ENCODE measurements around the gene DNTTIP2. TPM values are rescaled to one million over a fixed set of nuclear protein-coding genes. Genes with fewer than 3 reads are reported as not detected.
A peak's percentile ranks its signal among the peaks of the same experiment; 100 is the strongest.

DNTTIP2 gene
- total RNA-seq, 1 experiment from 2014 or later = 66.1 TPM

DNA sequence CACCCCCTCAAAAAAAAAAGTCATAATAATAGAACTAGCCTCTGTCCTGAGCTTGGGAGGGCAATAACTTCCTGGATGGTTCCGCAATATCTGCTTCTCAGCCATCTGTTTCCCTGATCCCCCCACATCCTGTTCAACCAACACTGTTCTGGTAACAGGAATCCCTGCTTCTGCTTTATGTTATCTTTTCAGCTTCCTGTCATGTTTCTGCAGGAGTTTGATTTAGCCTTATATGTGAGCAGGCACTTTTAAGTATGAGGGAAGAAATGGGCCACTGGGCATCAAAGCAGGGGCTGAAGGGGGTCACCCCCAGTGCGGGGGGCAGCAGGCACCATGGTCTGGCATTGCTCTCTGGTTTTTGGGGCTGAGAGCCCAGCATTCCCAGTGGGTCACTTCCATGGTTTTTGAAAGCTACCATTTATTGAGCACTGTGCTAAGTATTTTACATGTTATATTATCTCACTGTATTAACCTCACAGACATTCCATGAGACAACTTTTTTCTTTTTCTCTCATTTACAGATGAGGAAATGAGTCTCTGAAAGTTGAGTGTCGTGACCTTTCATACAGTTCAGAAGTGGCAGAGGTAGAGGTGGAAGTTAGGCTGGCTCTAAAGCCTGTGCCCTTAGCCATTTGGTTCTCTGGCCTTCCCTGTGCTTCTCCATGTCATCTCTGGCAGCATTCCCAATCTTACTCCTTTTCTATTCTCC is 61.9 kb downstream of the DNTTIP2 start:
- no peak for ATAC-seq
- no peaks in the 10 kb centered on the region for H3K9me3 ChIP-seq (ENCODE audit: control insufficient read depth in 1 of 2, insufficient read depth in 1 of 2, low read depth in 1 of 2, low read length in 2 of 2)
- H4K20me1 ChIP-seq (ENCODE audit: insufficient read depth) = no peaks in the 10 kb centered on the region
- BruUV-seq (replicated peaks) = no TSS peak
- no peaks in the 10 kb centered on the region for H3K27me3 ChIP-seq (ENCODE audit: insufficient read depth, low read length)
- H3K27ac ChIP-seq (ENCODE audit: low read depth, low read length) = no peak overlapping the region
- no peak for TF ChIP-seq SIN3A (IDR thresholded peaks at IDR 0.05; ENCODE audit: low read depth)
- TF ChIP-seq TCF7L2 (IDR thresholded peaks at IDR 0.05; ENCODE audit: borderline replicate concordance, extremely low read depth, insufficient read depth, insufficient read length) = no peak
- TF ChIP-seq, protein P1, sequence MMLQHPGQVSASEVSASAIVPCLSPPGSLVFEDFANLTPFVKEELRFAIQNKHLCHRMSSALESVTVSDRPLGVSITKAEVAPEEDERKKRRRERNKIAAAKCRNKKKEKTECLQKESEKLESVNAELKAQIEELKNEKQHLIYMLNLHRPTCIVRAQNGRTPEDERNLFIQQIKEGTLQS (IDR thresholded peaks at IDR 0.05) = no peak
- TF ChIP-seq, protein P2, sequence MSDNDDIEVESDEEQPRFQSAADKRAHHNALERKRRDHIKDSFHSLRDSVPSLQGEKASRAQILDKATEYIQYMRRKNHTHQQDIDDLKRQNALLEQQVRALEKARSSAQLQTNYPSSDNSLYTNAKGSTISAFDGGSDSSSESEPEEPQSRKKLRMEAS (IDR thresholded peaks at IDR 0.05) = no peak
- TF ChIP-seq, protein P3, sequence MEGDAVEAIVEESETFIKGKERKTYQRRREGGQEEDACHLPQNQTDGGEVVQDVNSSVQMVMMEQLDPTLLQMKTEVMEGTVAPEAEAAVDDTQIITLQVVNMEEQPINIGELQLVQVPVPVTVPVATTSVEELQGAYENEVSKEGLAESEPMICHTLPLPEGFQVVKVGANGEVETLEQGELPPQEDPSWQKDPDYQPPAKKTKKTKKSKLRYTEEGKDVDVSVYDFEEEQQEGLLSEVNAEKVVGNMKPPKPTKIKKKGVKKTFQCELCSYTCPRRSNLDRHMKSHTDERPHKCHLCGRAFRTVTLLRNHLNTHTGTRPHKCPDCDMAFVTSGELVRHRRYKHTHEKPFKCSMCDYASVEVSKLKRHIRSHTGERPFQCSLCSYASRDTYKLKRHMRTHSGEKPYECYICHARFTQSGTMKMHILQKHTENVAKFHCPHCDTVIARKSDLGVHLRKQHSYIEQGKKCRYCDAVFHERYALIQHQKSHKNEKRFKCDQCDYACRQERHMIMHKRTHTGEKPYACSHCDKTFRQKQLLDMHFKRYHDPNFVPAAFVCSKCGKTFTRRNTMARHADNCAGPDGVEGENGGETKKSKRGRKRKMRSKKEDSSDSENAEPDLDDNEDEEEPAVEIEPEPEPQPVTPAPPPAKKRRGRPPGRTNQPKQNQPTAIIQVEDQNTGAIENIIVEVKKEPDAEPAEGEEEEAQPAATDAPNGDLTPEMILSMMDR (IDR thresholded peaks at IDR 0.05 in 2 of 3, conservative IDR thresholded peaks at IDR 0.05 in 1 of 3; ENCODE audit: borderline replicate concordance in 1 of 3, insufficient read depth in 1 of 3, low read depth in 2 of 3, low read length in 2 of 3) = no peak
- TF ChIP-seq SP1 (IDR thresholded peaks at IDR 0.05; ENCODE audit: low read depth) = no peak
- H3K9ac ChIP-seq (ENCODE audit: low read length) = no peak overlapping the region
- H3K9me2 ChIP-seq (ENCODE audit: insufficient read depth) = no peaks in the 10 kb centered on the region
- H2AFZ ChIP-seq (ENCODE audit: low read depth, low read length, poor library complexity, severe bottlenecking) = no peak overlapping the region
- RAD21 ChIA-PET (ENCODE audit: low non-redundant PET in 1 of 2, low total read pairs in 2 of 2, uncharacterized antibody in 2 of 2, unreplicated experiment in 2 of 2) = interaction anchor here (1.0 to 1.3 kb wide), 2 partner anchors 188 kb away, joined by 5 read pairs; no protein-coding TSS in a partner anchor
- intact Hi-C loops (cut with micrococcal nuclease) = loop anchor here (10.0 kb wide), 2 partner anchors 372 to 512 kb away; partner anchors contain the start of gene FNBP1L
- no peaks in the 10 kb centered on the region for H3K79me2 ChIP-seq (ENCODE audit: insufficient read depth, low read length)
- no peak for DNase-seq (ENCODE audit: low read depth, low spot score)
- H3K36me3 ChIP-seq (ENCODE audit: control insufficient read depth in 1 of 2, insufficient read depth in 2 of 2, low read length in 2 of 2) = no peaks in the 10 kb centered on the region
- POLR2A ChIA-PET = no interaction called here
- no peak overlapping the region for H3K4me2 ChIP-seq (ENCODE audit: low read length)
- CTCF ChIA-PET = interaction anchor here (1.4 to 5.1 kb wide), 5 partner anchors 27 to 188 kb away, joined by 5 to 26 read pairs (median 6); no protein-coding TSS in a partner anchor
- H3K4me3 ChIP-seq (replicated peaks in 1 of 2; ENCODE audit: low read depth in 1 of 2, low read length in 2 of 2) = no peak overlapping the region
- H3K4me1 ChIP-seq (ENCODE audit: control insufficient read depth in 1 of 2, insufficient read depth in 2 of 2, low read length in 2 of 2) = peaks cover 8 to 37% of the 10 kb centered on the region in 2 experiments

MicroRNAs encoded within 50 kb of the gene (microRNA counts, 767-probe panel; counts per million panel counts)
- microRNA hsa-miR-760 = not detected

Small RNAs within 50 kb of the gene (microRNA-seq; reads per million reads assigned to microRNA genes)
- gene MIR760 (ENCODE audit: borderline number of aligned reads) = 98.7 reads per million, percentile 63 among the genes with 10 or more reads in this experiment

Other genes starting within 250 kb of the DNTTIP2 start
- 24.5 TPM for gene BCAR3, start 197.4 kb downstream of the DNTTIP2 start, total RNA-seq (2021; ENCODE audit: unreplicated experiment)
- 28.9 TPM for gene GCLM, start 30.2 kb upstream of the DNTTIP2 start, total RNA-seq (2021; ENCODE audit: unreplicated experiment)
- gene ABCA4, start 241.9 kb upstream of the DNTTIP2 start, total RNA-seq (2021; ENCODE audit: unreplicated experiment) = 0.22 TPM

All from HCT116 (cell line).